ENCODE results near the gene ST8SIA4. TPM values are rescaled to one million over a fixed set of nuclear protein-coding genes. Genes with fewer than 3 reads are reported as not detected.
A peak's percentile ranks its signal among the peaks of the same experiment; 100 is the strongest.

ST8SIA4 gene
- total RNA-seq: 100 to 1,000 TPM; 127 to 148 TPM

- ATAC-seq (peak; percentile 83 to 84), DNase-seq (ENCODE audit: low spot score) (peak; percentile 95)
- H3K36me3 Mint-ChIP-seq: peaks cover 30% of the 10 kb centered on the region
- H3K27ac Mint-ChIP-seq: peak within 1 kb of the TSS; percentile 97 to 98
- peak within 1 kb of the TSS; percentile 99 for H3K4me3 Mint-ChIP-seq
- H3K27me3 Mint-ChIP-seq: no peaks in the 10 kb centered on the region
- peaks cover 37 to 53% of the 10 kb centered on the region in 2 donors for H3K4me1 Mint-ChIP-seq (ENCODE audit: low read depth in 2 of 2)
- H3K9me3 Mint-ChIP-seq: no peaks in the 10 kb centered on the region
Observed at GRCh38 chr5:100903039-100903887, at the start of gene ST8SIA4. TSS of gene ST8SIA4 (minus strand) at chr5:100903282. CDS start at chr5:100902955, 327 bp downstream.

- H3K27ac Mint-ChIP-seq: no peak overlapping the region
- ATAC-seq (no peak), DNase-seq (ENCODE audit: low spot score) (no peak)
- peaks cover 8% of the 10 kb centered on the region for H3K9me3 Mint-ChIP-seq
- no peaks in the 10 kb centered on the region for H3K27me3 Mint-ChIP-seq
- H3K36me3 Mint-ChIP-seq: peaks cover 21% of the 10 kb centered on the region
- H3K4me1 Mint-ChIP-seq (ENCODE audit: low read depth in 2 of 2): no peaks in the 10 kb centered on the region
- H3K4me3 Mint-ChIP-seq: no peak overlapping the region
Observed at GRCh38 chr5:100950985-100951384, 47.9 kb upstream of the ST8SIA4 start.

GRCh38 chr5:100913298-100913697 is 10.2 kb upstream of the ST8SIA4 start:
- DNase-seq (ENCODE audit: low spot score) (no peak), ATAC-seq (no peak)
- no peaks in the 10 kb centered on the region for H3K9me3 Mint-ChIP-seq
- H3K4me3 Mint-ChIP-seq: no peak overlapping the region
- H3K27me3 Mint-ChIP-seq: no peaks in the 10 kb centered on the region
- H3K27ac Mint-ChIP-seq: no peak overlapping the region
- H3K4me1 Mint-ChIP-seq (ENCODE audit: low read depth in 2 of 2): peaks cover 7 to 15% of the 10 kb centered on the region in 2 donors
- H3K36me3 Mint-ChIP-seq: peaks cover 14% of the 10 kb centered on the region

GRCh38 chr5:100909034-100909433 is 6.0 kb upstream of the ST8SIA4 start:
- Mint-ChIP-seq H3K9me3 (no peaks in the 10 kb centered on the region), H3K4me1 (ENCODE audit: low read depth in 2 of 2) (peaks cover 27 to 41% of the 10 kb centered on the region in 2 donors), H3K27ac (no peak overlapping the region), H3K27me3 (no peaks in the 10 kb centered on the region), H3K36me3 (no peaks in the 10 kb centered on the region), H3K4me3 (no peak overlapping the region)
- DNase-seq (ENCODE audit: low spot score) (no peak), ATAC-seq (no peak)

GRCh38 chr5:100905259-100905914 is 2.3 kb upstream of the ST8SIA4 start:
- H3K27ac Mint-ChIP-seq: peak overlapping the region; percentile 97 to 98
- DNase-seq (ENCODE audit: low spot score) (no peak), ATAC-seq (no peak)
- peaks cover 32 to 43% of the 10 kb centered on the region in 2 donors for H3K4me1 Mint-ChIP-seq (ENCODE audit: low read depth in 2 of 2)
- no peaks in the 10 kb centered on the region for H3K27me3 Mint-ChIP-seq
- H3K4me3 Mint-ChIP-seq: peak overlapping the region; percentile 99
- peaks cover 18% of the 10 kb centered on the region for H3K36me3 Mint-ChIP-seq
- H3K9me3 Mint-ChIP-seq: no peaks in the 10 kb centered on the region

GRCh38 chr5:100904259-100904861 is 1.3 kb upstream of the ST8SIA4 start:
- Mint-ChIP-seq H3K27me3 (no peaks in the 10 kb centered on the region), H3K27ac (peak overlapping the region; percentile 97 to 98), H3K9me3 (no peaks in the 10 kb centered on the region), H3K36me3 (peaks cover 24% of the 10 kb centered on the region), H3K4me3 (peak overlapping the region; percentile 99), H3K4me1 (ENCODE audit: low read depth in 2 of 2) (peaks cover 31 to 47% of the 10 kb centered on the region in 2 donors)
- peak; percentile 70 for DNase-seq (ENCODE audit: low spot score)
- ATAC-seq: peak in 1 of 2 donors; percentile 29

GRCh38 chr5:100902440-100903038 is 543 bp downstream of the ST8SIA4 start:
- H3K4me1 Mint-ChIP-seq (ENCODE audit: low read depth in 2 of 2): peaks cover 35 to 47% of the 10 kb centered on the region in 2 donors
- H3K27me3 Mint-ChIP-seq: no peaks in the 10 kb centered on the region
- H3K9me3 Mint-ChIP-seq: no peaks in the 10 kb centered on the region
- H3K36me3 Mint-ChIP-seq: peaks cover 30% of the 10 kb centered on the region
- DNase-seq (ENCODE audit: low spot score): peak; percentile 61
- peak overlapping the region; percentile 97 to 98 for H3K27ac Mint-ChIP-seq
- peak in 1 of 2 donors; percentile 22 for ATAC-seq
- peak overlapping the region; percentile 99 for H3K4me3 Mint-ChIP-seq

GRCh38 chr5:100901821-100902341 is 1.2 kb downstream of the ST8SIA4 start:
- ATAC-seq (no peak), DNase-seq (ENCODE audit: low spot score) (peak; percentile 75)
- Mint-ChIP-seq H3K9me3 (no peaks in the 10 kb centered on the region), H3K27me3 (no peaks in the 10 kb centered on the region), H3K27ac (peak overlapping the region; percentile 97 to 98), H3K36me3 (peaks cover 31% of the 10 kb centered on the region), H3K4me1 (ENCODE audit: low read depth in 2 of 2) (peaks cover 35 to 46% of the 10 kb centered on the region in 2 donors), H3K4me3 (peak overlapping the region; percentile 99)

GRCh38 chr5:100900796-100901781 is 2.0 kb downstream of the ST8SIA4 start:
- no peaks in the 10 kb centered on the region for H3K27me3 Mint-ChIP-seq
- H3K9me3 Mint-ChIP-seq: no peaks in the 10 kb centered on the region
- peak overlapping the region; percentile 99 for H3K4me3 Mint-ChIP-seq
- peak; percentile 98 for DNase-seq (ENCODE audit: low spot score)
- peak; percentile 76 to 88 for ATAC-seq
- H3K4me1 Mint-ChIP-seq (ENCODE audit: low read depth in 2 of 2): peaks cover 39 to 54% of the 10 kb centered on the region in 2 donors
- H3K27ac Mint-ChIP-seq: peak overlapping the region; percentile 97 to 98
- H3K36me3 Mint-ChIP-seq: peaks cover 39% of the 10 kb centered on the region

- Mint-ChIP-seq H3K36me3 (peaks cover 47% of the 10 kb centered on the region), H3K4me3 (peak overlapping the region; percentile 99)
Observed at GRCh38 chr5:100900142-100900795, 2.8 kb downstream of the ST8SIA4 start.

GRCh38 chr5:100899675-100900074 is 3.4 kb downstream of the ST8SIA4 start:
- DNase-seq (ENCODE audit: low spot score) (no peak), ATAC-seq (no peak)
- Mint-ChIP-seq H3K27me3 (no peaks in the 10 kb centered on the region), H3K4me3 (peak overlapping the region; percentile 99), H3K4me1 (ENCODE audit: low read depth in 2 of 2) (peaks cover 35 to 58% of the 10 kb centered on the region in 2 donors), H3K36me3 (peaks cover 53% of the 10 kb centered on the region), H3K9me3 (no peaks in the 10 kb centered on the region), H3K27ac (peak overlapping the region; percentile 97 to 98)

More at GRCh38 chr5:100900142-100900795, 2.8 kb downstream of the ST8SIA4 start:
- H3K9me3 Mint-ChIP-seq: no peaks in the 10 kb centered on the region
- H3K4me1 Mint-ChIP-seq (ENCODE audit: low read depth in 2 of 2): peaks cover 41 to 58% of the 10 kb centered on the region in 2 donors
- peak; percentile 3 to 59 for ATAC-seq
- DNase-seq (ENCODE audit: low spot score): peak; percentile 71
- H3K27me3 Mint-ChIP-seq: no peaks in the 10 kb centered on the region
- H3K27ac Mint-ChIP-seq: peak overlapping the region; percentile 97 to 98

Measured in natural killer cell treated with Interleukin-12 subunit alpha and Interleukin-12 subunit beta and Interleukin-15 and Interleukin-18, amount 100 ng/mL, for 72 hours (primary cell).